DMS153 (cell line): ENCODE measurements around the gene MFAP2.
"Not testable (repeated sequence)": the region's sequence is repeated elsewhere in the genome, so short reads cannot be mapped to it uniquely, and the experiment has no call there.

Experiments
- DNase-seq: peaks from one replicate; lab custom pipeline; 2025; lab: John Stamatoyannopoulos, UW

Gene MFAP2

DNA sequence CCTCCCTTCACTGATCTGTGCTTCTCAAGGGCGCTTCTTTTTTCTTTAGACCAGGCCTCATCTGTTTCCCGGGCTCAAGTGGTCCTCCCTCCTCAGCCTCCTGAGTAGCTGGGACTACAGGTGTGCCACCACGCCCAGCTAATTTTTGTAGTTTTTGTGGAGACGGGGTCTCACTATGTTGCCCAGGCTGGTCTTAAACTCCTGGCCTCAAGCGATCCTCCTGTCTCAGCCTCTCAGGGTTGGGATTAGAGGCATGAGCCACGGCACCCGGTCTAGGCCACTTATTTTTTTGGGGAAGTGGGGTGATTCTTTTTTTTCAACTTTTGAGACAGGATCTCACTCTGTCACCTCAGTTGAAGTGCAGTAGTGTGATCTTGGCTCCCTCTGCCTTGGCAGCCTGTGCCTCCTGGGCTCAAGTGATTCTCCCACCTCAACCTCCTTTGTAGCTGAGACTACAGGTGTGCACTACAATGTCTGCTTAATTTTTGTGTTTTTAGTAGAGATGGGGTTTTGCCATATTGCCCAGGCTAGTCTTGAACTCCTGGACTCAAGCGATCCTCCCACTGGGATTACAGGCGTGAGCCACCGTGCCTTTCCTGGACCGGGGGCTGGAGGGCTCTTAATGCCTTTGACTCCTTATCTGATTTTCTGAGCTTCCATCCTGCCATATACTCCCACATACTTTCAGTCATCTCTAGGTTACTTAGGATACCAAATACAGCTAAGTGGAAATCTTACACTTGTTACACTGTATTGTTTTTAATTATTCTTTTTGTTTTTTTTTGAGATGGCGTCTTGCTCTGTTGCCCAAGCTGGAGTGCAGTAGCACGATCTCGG lies 18.9 kb downstream of the MFAP2 start:
- no peak for DNase-seq

DNA sequence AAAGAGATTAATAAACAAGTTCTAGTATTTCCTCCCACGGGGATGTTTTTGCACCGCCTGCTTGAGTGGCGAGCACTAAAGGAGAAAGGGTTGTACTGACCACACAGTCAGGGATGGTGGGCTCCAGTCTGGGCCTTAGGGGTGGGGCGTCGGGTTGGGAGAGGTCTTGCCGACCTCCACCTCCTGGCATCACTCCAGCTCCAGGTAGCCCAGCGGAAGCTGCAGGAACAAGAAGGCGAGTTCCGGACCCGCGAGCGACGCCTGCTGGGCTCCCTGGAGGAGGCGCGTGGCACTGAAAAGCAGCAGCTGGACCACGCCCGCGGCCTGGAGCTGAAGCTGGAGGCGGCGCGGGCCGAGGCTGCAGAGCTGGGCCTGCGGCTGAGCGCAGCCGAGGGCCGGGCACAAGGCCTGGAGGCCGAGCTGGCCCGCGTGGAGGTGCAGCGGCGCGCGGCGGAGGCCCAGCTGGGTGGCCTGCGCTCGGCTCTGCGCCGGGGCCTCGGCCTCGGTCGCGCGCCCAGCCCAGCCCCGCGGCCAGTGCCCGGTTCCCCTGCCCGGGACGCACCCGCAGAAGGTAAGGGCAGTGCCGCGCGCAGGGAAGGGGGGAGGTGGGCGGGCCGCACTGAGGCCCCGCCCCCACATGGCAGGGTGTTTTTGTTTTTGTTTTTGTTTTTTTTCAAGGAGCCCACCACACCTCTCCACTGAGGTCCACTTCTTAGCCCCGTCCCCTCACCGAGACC lies 19.7 kb downstream of the MFAP2 start:
- DNase-seq = peak; percentile 77

DNA sequence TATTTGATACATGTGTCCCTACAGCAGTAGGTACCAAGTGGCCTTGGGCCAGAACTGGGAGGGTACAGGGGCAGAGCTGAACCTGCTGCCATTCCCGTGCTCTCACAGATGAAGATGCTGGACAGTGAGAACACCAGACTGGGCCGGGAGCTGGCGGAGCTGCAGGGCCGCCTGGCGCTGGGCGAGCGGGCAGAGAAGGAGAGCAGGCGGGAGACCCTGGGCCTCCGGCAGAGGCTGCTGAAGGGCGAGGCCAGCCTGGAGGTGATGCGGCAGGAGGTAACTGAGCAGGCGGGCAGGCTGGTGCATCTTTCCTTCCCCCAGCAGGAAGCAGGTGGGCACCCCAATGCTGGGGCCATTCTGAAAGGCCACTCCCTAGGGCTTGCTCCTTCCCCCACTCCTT lies 21.9 kb downstream of the MFAP2 start:
- DNase-seq = no peak

DNA sequence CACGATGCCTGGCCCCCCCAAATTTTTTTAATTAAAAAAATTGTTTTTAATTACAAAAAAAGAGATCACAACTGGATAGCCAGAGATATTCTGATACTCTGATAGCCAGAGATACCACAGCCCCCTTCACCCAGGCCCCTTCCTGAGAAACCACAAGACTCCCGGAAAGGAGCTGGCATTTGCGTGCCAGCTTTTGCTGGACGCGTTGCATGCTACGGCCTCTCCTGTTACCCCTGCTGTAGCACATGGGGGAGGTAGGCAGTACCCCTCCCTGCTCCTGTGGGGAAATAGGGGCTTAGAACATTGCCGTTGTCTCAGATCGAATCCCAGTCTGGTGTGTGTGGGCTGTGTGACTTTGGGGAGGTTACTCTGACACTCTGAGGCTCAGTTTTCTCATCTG lies 22.7 kb downstream of the MFAP2 start:
- DNase-seq = no peak

DNA sequence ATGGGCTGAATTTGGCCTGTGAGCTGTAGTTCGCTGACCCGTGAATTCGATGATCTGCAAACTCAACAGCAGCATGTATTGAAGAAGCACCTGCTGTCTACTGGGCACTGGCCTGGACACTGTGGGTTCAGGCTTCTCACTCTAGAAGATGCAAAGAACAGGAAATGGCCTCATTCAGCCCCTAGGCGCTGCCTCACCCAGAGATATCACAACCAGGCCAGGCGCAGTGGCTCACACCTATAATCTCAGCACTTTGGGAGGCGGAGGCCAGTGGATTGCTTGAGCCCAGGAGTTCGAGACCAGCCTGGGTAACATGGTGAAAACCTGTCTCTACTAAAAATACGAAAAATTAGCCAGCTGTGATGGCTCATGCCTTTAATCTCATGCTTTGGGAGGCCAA lies 23.6 kb downstream of the MFAP2 start:
- no peak for DNase-seq

DNA sequence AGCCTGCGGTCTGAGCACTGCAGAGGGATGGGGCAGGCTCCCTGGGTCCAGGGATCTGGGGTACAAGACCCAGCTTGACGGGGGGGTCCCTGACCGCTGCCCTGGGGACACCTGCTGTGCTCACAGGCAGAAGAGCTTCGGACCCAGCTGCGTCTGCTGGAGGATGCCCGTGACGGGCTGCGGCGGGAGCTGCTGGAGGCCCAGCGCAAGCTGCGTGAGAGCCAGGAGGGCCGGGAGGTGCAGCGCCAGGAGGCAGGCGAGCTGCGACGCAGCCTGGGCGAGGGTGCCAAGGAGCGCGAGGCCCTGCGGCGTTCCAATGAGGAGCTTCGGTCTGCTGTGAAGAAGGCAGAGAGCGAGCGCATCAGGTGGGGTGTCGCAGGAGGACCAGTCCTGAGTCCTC lies 25.2 kb downstream of the MFAP2 start:
- no peak for DNase-seq

DNA sequence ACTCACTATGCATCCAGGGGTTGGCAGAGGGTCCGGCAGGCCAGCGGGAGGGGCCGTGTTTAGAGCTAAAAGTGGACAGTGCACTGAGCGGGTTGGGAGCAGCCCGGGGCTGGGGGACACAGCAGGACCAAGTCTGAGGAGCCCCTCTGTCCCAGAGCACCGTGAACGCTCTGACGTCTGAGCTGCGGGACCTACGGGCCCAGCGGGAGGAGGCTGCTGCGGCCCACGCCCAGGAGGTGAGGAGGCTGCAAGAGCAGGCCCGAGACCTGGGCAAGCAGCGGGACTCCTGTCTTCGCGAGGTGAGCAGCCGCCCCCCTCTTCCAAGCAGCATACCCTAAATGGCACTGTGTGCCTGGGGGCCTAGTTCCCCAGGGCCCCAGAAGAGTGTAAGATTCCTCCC lies 25.8 kb downstream of the MFAP2 start:
- DNase-seq = no peak

DNA sequence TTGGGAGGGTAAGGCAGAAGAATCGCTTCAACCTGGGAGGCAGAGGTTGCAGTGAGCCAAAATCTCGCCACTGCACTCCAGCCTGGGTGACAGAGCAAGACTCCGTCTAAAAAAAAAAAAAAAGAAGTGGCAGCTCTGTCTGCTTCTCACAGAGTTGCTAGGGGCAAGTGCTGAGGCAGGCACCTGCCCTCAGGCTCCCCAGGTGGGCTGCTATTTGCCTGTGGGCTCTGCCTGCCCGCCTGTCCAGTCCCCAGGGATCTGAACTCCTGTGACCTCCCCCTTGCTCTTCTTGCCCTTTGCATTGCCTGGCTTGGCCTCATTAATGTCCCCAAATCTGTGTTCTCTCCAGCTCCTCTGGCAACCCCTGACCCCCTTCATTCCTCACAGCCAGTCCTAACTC lies 28.0 kb downstream of the MFAP2 start:
- DNase-seq = not testable (repeated sequence)

DNA sequence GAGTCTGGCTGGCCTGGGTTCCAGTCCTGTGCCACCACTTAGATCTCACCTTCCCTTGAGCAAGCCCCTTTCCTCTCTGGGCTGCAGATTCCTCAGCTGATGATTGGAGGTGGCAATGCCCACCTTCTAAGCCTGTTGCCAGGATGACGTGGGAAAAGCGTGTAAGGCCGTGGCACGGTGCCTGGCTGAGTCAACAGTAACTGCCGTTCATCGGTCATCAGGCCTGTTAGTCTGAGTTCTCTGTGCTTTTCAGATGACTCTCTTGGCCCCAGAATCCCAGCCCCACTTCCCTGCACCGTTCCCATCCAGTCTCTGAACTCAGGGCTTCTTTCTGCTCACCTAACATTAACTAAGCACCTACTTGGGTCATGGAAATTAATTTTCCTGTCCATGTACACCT lies 31.4 kb downstream of the MFAP2 start:
- DNase-seq = not testable (repeated sequence)

DNA sequence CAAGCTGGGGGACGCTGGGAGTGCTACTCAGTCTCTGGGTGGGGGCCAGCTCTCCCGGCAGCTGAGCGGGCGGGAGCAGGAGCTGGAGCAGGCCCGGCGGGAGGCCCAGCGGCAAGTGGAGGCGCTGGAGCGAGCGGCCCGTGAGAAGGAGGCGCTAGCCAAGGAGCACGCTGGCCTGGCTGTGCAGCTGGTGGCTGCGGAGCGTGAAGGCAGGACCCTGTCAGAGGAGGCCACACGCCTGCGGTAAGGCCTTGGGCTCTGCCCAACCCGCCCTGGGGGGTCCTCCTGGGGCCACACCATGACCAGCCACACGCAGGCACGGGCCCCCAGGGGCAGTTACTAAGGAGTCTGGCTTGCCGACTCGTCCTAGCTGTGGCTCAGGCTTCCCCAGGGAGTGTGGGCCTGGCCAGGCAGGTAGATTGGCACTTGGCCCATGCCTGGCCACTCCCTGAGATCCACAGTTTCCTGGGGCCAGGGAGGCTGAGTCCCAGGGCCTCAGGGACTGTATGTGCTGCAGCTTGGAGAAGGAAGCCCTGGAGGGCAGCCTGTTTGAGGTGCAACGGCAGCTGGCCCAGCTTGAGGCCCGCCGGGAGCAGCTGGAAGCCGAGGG lies 32.0 kb downstream of the MFAP2 start:
- DNase-seq = not testable (repeated sequence)

DNA sequence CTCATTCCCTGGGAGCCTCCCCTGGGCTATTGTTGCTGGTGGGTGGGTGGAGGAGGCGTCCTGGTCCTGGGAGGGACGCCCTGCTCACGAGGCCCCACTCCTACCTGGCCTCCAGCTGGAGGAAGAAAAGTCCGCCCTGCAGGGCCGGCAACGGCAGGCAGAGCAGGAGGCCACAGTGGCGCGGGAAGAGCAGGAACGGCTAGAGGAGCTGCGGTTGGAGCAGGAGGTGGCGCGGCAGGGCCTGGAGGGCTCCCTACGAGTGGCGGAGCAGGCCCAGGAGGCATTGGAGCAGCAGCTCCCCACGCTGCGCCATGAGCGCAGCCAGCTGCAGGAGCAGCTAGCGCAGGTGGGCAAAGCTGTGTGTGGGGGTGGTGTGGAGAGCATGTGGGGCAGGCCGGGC lies 33.8 kb downstream of the MFAP2 start:
- DNase-seq = no peak

DNA sequence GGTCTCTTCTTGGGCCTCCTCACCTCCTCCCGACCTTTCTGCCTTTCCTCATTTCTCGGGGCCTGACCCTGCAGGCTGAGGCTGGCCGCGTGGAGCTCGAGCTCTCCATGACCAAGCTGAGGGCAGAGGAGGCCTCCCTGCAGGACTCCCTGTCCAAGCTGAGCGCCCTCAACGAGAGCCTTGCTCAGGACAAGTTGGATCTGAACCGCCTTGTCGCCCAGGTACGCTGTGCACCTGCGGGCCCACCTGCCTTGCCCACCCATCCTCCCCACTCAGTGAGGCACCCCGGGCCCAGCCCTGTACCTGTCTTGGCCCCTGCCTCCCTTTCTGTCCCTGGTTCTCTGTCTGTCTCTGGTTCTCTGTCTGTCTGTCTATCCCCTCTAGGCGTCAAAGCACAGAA lies 34.2 kb downstream of the MFAP2 start:
- not testable (repeated sequence) for DNase-seq

DNA sequence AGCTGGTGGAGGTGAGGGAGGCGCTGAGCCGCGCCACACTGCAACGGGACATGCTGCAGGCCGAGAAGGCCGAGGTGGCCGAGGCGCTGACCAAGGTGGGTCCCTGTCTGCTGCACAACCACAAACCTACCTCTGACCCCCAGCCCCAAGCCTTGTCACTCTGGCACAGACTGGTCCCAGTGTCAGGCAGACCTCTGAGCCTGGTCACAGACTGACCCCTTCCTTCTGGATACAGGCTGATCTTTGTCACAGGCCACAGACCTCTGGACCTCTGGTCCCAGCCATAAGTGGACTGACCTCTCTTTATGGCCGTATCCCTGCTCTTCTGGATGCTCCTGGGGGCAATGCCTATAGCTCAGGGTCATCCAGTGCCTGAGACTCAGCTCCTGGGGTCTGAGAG lies 34.9 kb downstream of the MFAP2 start:
- DNase-seq = not testable (repeated sequence)

DNA sequence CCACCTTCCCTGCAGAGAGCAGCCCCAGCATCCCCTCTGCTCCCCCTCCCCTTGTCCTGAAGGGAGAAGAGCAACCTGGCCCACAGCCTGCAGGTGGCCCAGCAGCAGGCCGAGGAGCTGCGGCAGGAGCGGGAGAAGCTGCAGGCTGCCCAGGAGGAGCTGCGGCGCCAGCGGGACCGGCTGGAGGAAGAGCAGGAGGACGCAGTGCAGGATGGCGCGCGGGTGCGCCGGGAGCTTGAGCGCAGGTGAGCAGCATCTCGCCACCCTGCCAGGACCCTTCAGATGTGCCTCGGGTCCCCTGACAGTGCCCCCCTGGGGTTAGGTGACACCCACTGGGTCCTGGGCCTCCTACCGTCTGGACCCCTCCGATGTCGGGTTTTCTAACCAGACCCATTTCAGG lies 36.4 kb downstream of the MFAP2 start:
- DNase-seq = no peak

DNA sequence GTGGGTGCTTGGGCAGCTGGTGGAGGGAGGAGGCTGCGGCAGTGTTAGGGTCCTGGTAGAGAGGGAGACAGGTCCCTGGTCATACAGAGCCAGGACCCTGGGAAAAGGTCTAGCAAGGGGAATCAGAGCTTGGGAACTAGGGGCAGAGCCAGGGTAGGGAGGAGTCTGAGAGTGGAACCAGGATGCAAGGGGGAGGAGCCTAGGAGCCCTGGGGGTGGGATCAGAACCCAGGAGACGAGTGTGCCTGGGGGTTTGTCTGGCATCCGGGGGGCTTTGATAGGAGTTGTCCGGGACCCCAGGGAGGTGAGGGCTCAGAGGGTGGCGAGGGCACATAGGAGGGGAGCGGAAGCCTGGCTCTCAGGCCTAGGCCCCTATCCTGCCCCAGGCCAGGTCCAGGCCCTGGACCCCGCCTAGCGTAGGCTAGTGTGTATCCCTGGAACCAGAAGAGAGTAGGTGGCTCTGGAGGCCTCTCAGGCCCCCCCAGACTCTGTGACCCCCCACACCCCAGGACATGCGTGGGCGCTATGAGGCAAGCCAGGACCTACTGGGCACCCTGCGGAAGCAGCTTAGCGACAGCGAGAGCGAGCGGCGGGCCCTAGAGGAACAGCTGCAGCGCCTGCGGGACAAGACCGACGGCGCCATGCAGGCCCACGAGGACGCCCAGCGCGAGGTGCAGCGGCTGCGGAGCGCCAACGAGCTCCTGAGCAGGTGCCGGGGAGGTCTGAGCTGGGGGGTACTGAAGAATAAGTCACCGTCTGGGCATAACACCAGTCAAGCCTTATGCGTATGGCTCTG lies 40.8 kb downstream of the MFAP2 start:
- not testable (repeated sequence) for DNase-seq

DNA sequence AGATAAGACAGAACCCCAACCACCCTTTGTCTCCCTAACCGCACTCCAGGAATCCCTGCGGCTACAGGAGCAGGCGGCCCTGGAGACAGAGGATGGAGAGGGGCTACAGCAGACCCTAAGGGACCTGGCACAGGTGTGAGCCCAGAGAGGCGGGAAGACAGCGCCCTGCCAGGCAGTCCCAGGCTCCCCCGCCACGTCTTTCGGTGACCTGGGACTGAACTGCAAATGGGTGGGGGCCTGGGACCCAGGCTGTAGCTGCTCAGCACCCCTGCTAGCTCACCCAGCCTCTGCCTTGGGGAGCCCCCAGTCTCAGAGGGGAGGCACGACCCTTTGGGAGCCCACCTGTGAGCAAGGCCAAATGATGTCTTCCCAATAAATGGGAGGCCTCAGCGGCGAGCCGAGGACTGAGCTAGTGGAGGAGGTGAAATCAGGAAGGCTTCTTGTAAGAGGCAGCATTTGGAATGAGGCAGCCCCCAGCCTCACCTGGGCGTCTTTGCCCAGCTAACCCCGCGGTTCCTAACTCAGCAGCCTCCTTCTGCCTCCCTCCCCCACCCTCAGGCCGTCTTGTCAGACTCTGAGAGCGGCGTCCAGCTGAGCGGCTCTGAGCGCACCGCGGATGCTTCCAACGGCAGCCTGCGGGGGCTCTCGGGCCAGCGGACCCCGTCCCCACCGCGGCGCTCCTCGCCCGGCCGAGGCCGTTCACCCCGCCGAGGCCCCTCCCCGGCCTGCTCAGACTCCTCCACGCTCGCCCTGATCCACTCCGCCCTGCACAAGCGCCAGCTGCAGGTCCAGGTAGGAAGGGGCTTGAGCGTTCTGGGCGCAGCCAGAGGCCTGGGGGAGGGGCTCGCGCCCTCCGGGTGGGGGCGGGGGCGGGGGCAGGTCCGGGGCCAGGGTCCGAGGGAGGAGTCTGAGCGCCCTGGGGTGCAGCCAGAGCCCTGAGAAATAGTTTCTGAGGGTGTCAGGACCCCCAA lies 41.8 kb downstream of the MFAP2 start:
- DNase-seq = no peak

DNA sequence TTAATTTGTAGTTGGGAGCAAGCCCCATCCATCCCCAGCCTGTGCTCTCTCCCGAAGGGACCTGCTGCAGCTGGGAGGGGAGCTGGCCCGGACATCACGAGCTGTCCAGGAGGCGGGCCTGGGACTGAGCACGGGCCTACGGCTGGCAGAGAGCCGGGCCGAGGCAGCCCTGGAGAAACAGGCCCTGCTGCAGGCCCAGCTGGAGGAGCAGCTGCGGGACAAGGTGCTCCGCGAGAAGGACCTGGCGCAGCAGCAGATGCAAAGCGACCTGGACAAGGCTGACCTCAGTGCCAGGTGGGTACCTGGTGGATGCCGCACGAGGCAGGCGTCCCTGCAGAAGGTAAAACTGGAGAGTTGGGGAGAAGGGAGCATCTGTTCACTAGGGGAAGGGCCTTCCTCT lies 43.8 kb downstream of the MFAP2 start:
- not testable (repeated sequence) for DNase-seq

DNA sequence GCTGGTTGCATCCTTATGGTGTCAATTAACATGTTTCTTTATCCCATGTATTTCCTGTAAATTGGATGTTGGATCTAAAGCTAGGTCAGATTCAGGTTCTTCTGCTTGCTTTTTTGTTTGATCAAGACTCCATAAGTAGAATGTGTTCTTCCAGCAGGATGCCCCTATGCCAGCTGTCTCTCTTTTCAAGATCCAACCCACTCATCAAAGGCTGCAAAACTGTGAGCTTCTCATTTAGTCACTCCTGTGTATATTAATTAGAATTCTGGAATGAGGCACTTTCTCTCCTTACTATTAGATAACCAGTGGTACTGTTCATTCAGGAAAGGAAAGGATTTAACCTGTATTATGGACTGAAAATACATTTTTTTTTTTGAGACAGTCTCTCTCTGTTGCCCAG lies 46.5 kb downstream of the MFAP2 start:
- DNase-seq = not testable (repeated sequence)

DNA sequence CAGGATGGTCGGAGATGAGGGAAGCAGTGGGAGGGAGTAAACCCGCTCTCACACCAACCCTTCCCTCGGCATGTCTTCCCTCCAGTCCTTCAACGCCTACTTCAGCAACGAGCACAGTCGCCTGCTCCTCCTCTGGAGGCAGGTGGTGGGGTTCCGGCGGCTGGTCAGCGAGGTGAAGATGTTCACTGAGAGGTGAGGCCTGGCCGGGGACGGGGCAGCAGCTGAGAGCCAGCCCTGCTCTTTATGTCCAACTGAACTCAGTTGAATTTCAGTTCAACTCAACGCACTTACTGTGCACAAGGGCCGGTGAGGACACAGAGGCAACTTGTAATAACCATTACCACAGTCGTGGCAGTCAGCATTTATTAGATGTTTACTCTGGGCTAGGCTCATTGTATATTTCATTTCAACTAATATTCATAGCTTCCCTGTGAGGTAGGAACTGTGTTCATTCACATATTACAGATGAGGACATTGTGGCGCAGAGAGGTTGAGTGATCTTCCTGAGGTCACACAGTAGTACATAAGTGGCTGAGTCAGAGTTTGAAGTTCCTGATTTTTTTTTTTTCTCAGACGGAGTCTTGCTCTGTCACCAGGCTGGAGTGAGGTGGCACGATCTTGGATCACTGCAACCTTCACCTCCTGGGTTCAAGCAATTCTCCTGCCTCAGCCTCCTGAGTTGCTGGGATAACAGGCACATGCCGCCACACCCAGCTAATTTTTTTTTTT lies 49.0 kb downstream of the MFAP2 start:
- DNase-seq = not testable (repeated sequence)
